Right forelimb (tissue), 1 donor: ENCODE data around the gene MANF.
"Not testable (repeated sequence)": the region's sequence is repeated elsewhere in the genome, so short reads cannot be mapped to it uniquely, and the experiment has no call there.

Experiments used
- DNase-seq: peaks from one replicate; pipeline ENCODE4 v3.0.0-alpha.2; 2018

Gene MANF

DNA sequence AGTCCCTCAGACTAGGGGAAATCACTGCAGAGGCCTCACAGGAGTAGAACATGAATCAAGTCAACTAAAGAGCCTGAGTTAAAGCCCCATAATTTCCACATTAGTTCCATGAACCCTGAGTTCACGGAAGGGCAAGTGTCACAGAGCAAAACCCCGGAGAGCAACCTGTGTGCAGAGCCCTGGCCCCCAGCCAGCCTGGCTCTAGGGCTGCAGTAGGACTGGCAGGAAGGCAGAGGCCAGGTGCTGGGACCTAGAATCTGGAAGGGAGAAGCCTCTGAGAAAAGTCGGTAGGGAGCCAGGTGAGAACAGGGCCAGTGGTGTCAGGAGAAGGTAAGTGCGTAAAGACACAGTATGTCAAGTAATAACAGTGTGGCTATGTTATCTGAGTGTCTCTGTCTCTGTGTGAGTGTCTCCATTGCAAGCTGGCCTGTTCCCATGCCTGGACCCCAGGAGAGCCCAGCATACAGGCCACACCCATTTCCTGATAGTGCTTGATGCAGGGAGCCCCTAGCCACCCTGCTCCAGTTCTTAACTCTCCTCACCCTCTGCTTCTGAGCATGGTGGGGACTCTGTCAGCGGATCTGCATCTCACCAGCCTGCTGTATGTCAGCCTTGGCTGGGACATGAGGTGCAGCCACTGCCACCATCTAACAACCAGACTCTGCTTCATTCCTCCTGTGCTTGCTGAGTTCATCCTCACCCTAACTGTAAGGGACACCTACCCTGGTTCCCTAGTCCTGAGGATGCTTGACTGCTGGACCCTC lies 11.3 kb upstream of the MANF start:
- no peak for DNase-seq

DNA sequence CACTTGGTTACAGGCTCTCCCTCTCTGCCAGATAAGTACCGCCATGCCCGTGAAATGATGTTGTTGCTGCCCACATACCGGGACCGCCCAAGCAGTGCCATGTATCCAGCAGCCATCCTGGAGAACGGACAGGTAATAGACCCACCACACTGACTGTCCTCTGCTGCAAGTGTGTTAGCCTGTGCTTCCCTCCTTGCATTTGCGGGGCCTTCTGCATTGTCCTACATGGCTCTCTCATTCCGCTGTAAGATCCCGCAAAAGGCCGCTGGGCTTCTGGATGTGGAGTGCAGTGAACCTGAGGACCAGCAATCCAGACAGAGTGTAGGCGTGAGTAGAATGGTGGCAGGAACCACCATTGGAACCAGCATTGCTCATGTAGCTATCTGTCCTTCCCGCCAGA lies 10.6 kb upstream of the MANF start:
- no peak for DNase-seq

DNA sequence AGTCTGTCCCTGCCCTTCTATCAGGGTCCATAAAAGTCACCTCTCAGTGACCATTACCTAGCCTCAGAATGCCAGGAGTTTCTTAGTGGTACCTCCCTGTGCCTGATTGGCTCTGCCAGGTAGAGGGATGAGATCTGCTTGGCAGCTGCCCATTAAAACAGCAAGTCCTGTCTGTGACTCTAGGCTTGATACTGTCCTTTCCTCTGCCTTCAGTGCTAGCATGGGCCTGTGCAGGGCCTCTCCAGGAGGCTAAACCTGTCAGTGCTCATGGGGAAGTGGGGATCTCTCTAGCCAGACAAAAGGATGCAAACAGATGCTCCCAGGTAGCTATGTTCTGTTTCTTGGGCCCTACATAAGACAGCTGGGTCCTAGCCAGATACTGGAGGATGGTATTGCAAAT lies 10.0 kb upstream of the MANF start:
- DNase-seq = no peak

DNA sequence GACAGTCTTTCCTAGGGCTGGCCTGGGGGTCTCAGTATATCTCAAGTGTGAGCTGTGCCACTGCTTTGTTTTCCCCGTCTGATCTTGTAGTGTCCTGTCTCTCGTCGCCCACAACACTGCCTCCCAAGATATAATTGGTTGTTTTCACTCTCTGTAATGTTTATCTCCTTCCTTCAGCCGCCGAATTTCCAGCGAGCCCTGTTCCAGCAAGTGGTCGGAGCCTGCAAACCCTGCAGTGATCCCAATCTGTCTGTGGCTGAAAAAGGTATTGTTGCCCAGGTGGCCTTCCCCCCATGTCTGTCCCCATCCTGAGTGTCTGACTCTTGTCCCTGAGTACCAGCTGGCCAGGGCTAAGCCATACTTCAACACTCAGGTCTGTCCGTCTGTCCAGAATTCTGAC lies 9.5 kb upstream of the MANF start:
- no peak for DNase-seq

GRCh38 chr3:51378065-51378464 lies 7.0 kb upstream of the MANF start:
- no peak for DNase-seq

DNA sequence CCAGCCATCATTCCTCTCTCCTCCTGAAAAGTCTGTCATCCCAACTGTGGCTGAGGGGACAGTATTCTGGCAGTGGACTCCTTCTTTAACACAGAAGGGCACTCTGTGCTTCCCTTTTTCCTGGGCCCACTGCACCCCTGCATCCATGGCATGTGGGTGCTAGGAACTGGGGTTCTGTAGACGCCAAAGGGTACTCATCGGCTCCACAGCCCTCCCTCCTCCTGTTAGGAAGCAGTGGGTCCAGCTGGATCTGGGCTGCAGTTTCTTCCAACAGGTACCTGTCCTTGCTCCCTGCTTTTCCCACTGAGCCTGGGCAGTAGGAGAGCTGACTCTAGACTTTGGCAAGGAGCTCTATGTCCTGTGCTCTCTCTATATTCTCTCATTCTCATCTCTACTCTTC lies 6.4 kb upstream of the MANF start:
- DNase-seq = no peak

- DNase-seq = no peak
Measured at GRCh38 chr3:51379301-51379700, 5.8 kb upstream of the MANF start.

DNA sequence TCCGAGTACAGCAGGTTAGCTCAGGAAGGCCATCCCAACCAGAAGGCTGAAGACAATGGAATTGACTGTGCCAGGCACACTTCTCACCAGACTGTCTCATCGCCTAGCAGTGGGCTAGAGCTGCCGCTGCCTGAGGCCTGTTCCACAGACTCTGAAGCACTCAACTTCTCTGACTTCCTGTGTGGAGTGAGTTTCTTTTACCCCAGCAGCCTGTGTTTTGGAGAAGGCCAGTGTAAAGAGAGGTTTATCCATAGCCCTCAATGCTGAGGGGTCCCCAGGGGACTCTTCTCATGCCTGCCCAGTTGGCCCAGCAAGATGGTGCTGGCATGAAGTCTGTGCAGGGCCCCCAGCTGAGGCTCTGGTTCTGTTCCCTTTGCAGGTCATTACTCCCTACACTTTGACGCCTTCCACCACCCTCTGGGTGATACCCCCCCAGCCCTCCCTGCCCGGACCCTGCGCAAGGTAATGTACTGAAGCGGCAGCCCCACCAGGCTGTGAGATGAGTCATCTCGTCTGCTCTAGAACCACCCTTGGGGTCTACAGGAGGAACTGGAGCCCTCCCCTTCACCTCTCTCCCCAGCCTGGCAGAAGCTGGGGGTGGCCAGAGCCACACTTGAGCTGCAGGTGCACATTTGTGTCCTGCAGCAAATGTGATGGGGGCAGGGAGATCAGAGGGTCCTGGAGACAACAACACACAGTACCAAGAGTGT lies 5.2 kb upstream of the MANF start:
- no peak for DNase-seq

DNA sequence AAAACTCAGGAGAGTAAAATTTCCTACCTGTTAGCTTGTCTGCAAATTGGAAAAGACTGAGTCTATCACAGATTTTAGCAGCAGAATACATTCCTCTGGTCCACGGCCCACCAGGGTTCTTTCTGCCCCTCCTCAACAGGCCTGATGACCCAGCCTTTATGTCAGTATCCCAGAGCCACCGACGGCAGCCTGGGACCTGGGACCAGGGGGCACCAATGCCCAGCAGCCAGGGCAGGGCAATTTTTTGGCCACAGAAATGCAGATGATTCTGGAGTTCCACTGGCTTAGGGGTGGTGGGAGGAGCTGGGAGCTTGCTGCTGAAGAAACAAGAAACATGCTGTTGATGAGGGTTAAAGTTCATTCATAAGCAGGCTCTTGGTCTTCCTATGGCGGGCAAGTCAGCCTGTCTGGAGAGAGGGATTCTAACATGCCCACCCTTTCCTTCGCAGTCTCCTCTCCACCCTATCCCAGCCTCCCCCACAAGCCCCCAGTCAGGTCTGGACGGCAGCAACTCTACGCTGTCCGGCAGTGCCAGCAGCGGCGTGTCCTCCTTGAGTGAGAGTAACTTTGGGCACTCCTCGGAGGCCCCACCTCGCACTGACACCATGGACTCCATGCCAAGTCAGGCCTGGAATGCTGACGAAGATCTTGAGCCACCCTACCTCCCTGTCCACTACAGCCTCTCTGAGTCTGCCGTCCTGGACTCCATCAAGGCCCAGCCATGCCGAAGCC lies 4.3 kb upstream of the MANF start:
- no peak for DNase-seq

DNA sequence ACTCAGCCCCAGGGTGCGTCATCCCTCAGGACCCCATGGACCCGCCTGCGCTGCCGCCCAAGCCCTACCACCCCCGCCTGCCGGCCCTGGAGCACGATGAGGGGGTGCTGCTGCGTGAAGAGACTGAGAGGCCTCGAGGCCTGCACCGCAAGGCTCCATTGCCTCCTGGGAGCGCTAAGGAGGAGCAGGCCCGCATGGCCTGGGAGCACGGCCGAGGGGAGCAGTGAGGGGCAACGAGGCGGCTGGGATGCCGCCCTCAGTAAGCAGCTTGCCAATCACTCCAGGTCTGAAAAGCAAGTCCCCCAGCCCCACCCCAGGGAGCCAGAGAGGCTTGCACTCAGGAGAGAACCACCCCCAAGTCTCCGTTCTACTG lies 3.8 kb upstream of the MANF start:
- DNase-seq = no peak

GRCh38 chr3:51382076-51382745 lies 2.9 kb upstream of the MANF start:
- no peak for DNase-seq

DNA sequence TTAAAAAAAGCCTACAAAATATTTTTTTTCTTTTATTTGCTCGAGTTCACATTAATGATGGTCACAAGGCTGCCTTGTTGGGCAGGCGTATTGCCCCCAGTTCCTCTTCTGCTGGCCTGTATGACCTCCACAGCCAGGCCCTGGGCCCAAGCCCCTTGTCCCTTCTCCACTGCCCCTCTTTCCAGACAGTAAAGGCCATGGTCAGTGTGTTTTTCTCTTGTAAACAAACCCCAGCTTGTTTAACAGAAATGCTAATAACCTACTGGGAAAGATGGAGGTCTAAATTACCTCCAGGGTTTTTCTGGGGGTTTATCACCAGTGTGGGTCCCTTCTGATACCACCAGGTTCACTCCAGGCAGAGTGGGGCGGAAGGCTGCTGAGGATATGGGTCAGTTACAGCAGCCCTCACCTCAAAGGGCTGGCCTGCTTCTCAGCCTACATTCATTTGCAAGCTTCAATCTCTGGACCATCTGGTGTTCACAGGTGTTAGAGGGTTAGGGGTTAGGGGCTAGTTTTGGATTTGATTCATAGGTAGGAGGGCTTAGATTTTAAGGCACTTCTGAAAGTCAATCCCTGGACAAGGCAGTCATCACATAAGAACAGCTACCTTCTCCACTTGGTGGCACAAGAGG lies 2.0 kb upstream of the MANF start:
- no peak for DNase-seq

GRCh38 chr3:51384055-51384725 lies 901 bp upstream of the MANF start:
- DNase-seq = no peak

- no peak for DNase-seq
Measured at GRCh38 chr3:51385621-51386091, 565 bp downstream of the MANF start.

- DNase-seq = no peak
Measured at GRCh38 chr3:51386159-51386851, 1.2 kb downstream of the MANF start.

DNA sequence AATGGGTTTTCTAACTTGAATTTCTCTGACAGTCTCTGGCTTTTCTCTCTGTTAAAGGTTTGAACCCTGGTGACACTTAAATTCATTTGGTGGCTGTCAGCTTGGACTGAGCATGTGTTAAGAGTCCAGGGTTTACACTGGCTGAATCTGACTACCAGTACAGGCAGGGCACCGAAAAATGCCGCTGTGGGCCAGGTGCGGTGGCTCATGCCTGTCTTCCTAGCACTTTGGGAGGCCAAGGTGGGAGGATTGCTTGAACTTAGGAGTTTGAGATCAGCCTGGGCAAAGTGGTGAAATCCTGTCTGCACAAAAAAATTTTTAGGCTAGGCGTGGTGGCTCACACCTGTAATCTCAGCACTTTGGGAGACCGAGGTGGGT lies 1.8 kb downstream of the MANF start:
- no peak for DNase-seq

GRCh38 chr3:51387281-51387680 lies 2.2 kb downstream of the MANF start:
- DNase-seq = not testable (repeated sequence)

GRCh38 chr3:51388286-51389029 lies 3.4 kb downstream of the MANF start:
- no peak for DNase-seq

GRCh38 chr3:51389423-51390183 lies 4.5 kb downstream of the MANF start:
- DNase-seq = no peak
